Measurements from ENCODE around the gene SURF1.
A peak's percentile ranks its signal among the peaks of the same experiment; 100 is the strongest.
"Not testable (repeated sequence)": the region's sequence is repeated elsewhere in the genome, so short reads cannot be mapped to it uniquely, and the experiment has no call there.

The SURF1 gene

GRCh38 chr9:133383438-133383837 is 27.2 kb upstream of the SURF1 start:
- H3K27ac ChIP-seq (ENCODE audit: low read depth, low read length, severe bottlenecking), result no peak overlapping the region
- no peaks in the 10 kb centered on the region for H3K9me3 ChIP-seq (ENCODE audit: control insufficient read depth, low read length)
- H3K36me3 ChIP-seq (ENCODE audit: control insufficient read depth, insufficient read depth, low read length), result no peaks in the 10 kb centered on the region
- 90 to 100% methylated on average over 2 to 3 of the region's 3 CpGs for WGBS, 2 experiments (ENCODE audit: insufficient coverage in 2 of 2)
- H3K4me3 ChIP-seq (ENCODE audit: extremely low read depth, insufficient read depth, low read length, poor library complexity, severe bottlenecking), result no peak overlapping the region
- no peaks in the 10 kb centered on the region for H3K4me1 ChIP-seq (ENCODE audit: control insufficient read depth, insufficient read depth, low read length, poor library complexity, severe bottlenecking)

GRCh38 chr9:133382507-133383141 is 26.3 kb upstream of the SURF1 start:
- H3K27ac ChIP-seq (ENCODE audit: low read depth, low read length, severe bottlenecking), result no peak overlapping the region
- no peaks in the 10 kb centered on the region for H3K4me1 ChIP-seq (ENCODE audit: control insufficient read depth, insufficient read depth, low read length, poor library complexity, severe bottlenecking)
- no peak overlapping the region for H3K4me3 ChIP-seq (ENCODE audit: extremely low read depth, insufficient read depth, low read length, poor library complexity, severe bottlenecking)
- no peaks in the 10 kb centered on the region for H3K36me3 ChIP-seq (ENCODE audit: control insufficient read depth, insufficient read depth, low read length)
- 84 to 86% methylated on average over 4 of the region's 4 CpGs for WGBS, 2 experiments (ENCODE audit: insufficient coverage in 2 of 2)
- H3K9me3 ChIP-seq (ENCODE audit: control insufficient read depth, low read length), result no peaks in the 10 kb centered on the region

- Histone ChIP-seq H3K27ac (ENCODE audit: low read depth, low read length, severe bottlenecking) (no peak overlapping the region), H3K4me3 (ENCODE audit: extremely low read depth, insufficient read depth, low read length, poor library complexity, severe bottlenecking) (no peak overlapping the region), H3K9me3 (ENCODE audit: control insufficient read depth, low read length) (no peaks in the 10 kb centered on the region), H3K4me1 (ENCODE audit: control insufficient read depth, insufficient read depth, low read length, poor library complexity, severe bottlenecking) (no peaks in the 10 kb centered on the region), H3K36me3 (ENCODE audit: control insufficient read depth, insufficient read depth, low read length) (no peaks in the 10 kb centered on the region)
- 82 to 100% methylated on average over 1 to 2 of the region's 4 CpGs for WGBS, 2 experiments (ENCODE audit: insufficient coverage in 2 of 2)
Observed at GRCh38 chr9:133380734-133381133, 24.4 kb upstream of the SURF1 start.

- Histone ChIP-seq H3K27ac (ENCODE audit: low read depth, low read length, severe bottlenecking) (no peak overlapping the region), H3K4me3 (ENCODE audit: extremely low read depth, insufficient read depth, low read length, poor library complexity, severe bottlenecking) (no peak overlapping the region), H3K9me3 (ENCODE audit: control insufficient read depth, low read length) (no peaks in the 10 kb centered on the region), H3K4me1 (ENCODE audit: control insufficient read depth, insufficient read depth, low read length, poor library complexity, severe bottlenecking) (no peaks in the 10 kb centered on the region), H3K36me3 (ENCODE audit: control insufficient read depth, insufficient read depth, low read length) (no peaks in the 10 kb centered on the region)
- WGBS, 2 experiments (ENCODE audit: insufficient coverage in 2 of 2), result 83 to 85% methylated on average over 8 of the region's 14 CpGs
Observed at GRCh38 chr9:133379153-133380086, 23.1 kb upstream of the SURF1 start.

GRCh38 chr9:133378408-133378962 is 22.2 kb upstream of the SURF1 start:
- Histone ChIP-seq H3K27ac (ENCODE audit: low read depth, low read length, severe bottlenecking) (no peak overlapping the region), H3K4me1 (ENCODE audit: control insufficient read depth, insufficient read depth, low read length, poor library complexity, severe bottlenecking) (no peaks in the 10 kb centered on the region), H3K9me3 (ENCODE audit: control insufficient read depth, low read length) (no peaks in the 10 kb centered on the region), H3K36me3 (ENCODE audit: control insufficient read depth, insufficient read depth, low read length) (peaks cover 9% of the 10 kb centered on the region), H3K4me3 (ENCODE audit: extremely low read depth, insufficient read depth, low read length, poor library complexity, severe bottlenecking) (no peak overlapping the region)
- 80% methylated on average over 1 of the region's 1 CpG; no CpG with 5 or more reads in 1 of the 2 experiments for WGBS, 2 experiments (ENCODE audit: insufficient coverage in 2 of 2)

GRCh38 chr9:133377721-133378216 is 21.5 kb upstream of the SURF1 start:
- H3K4me1 ChIP-seq (ENCODE audit: control insufficient read depth, insufficient read depth, low read length, poor library complexity, severe bottlenecking), result no peaks in the 10 kb centered on the region
- no peaks in the 10 kb centered on the region for H3K9me3 ChIP-seq (ENCODE audit: control insufficient read depth, low read length)
- no peak overlapping the region for H3K4me3 ChIP-seq (ENCODE audit: extremely low read depth, insufficient read depth, low read length, poor library complexity, severe bottlenecking)
- 38 to 60% methylated on average over 5 of the region's 6 CpGs for whole genome bisulfite sequencing, 2 experiments (ENCODE audit: insufficient coverage in 2 of 2)
- peaks cover 16% of the 10 kb centered on the region for H3K36me3 ChIP-seq (ENCODE audit: control insufficient read depth, insufficient read depth, low read length)
- H3K27ac ChIP-seq (ENCODE audit: low read depth, low read length, severe bottlenecking), result no peak overlapping the region

GRCh38 chr9:133377280-133377679 is 21.0 kb upstream of the SURF1 start:
- 89 to 95% methylated on average over 10 to 13 of the region's 14 CpGs for WGBS, 2 experiments (ENCODE audit: insufficient coverage in 2 of 2)

GRCh38 chr9:133375724-133376654 is 19.7 kb upstream of the SURF1 start, which contains the start of the genes STKLD1 and SURF4:
STKLD1 (plus strand) TSS chr9:133376366; CDS start chr9:133376474, 108 bp downstream.
SURF4 (minus strand) TSS chr9:133376060; CDS start chr9:133375969, 91 bp downstream.
- Histone ChIP-seq H3K36me3 (ENCODE audit: control insufficient read depth, insufficient read depth, low read length) (peaks cover 34% of the 10 kb centered on the region), H3K9me3 (ENCODE audit: control insufficient read depth, low read length) (no peaks in the 10 kb centered on the region), H3K27ac (ENCODE audit: low read depth, low read length, severe bottlenecking) (peak within 1 kb of the TSS; percentile 99), H3K4me3 (ENCODE audit: extremely low read depth, insufficient read depth, low read length, poor library complexity, severe bottlenecking) (peak within 1 kb of the TSS; percentile 87), H3K4me1 (ENCODE audit: control insufficient read depth, insufficient read depth, low read length, poor library complexity, severe bottlenecking) (peaks cover 7% of the 10 kb centered on the region)
- WGBS, 2 experiments (ENCODE audit: insufficient coverage in 2 of 2), result 2 to 3% methylated on average over 80 to 109 of the region's 120 CpGs

More at GRCh38 chr9:133377280-133377679, 21.0 kb upstream of the SURF1 start:
- not testable (repeated sequence) for H3K4me1 ChIP-seq (ENCODE audit: control insufficient read depth, insufficient read depth, low read length, poor library complexity, severe bottlenecking); H3K27ac ChIP-seq (ENCODE audit: low read depth, low read length, severe bottlenecking); H3K4me3 ChIP-seq (ENCODE audit: extremely low read depth, insufficient read depth, low read length, poor library complexity, severe bottlenecking); H3K9me3 ChIP-seq (ENCODE audit: control insufficient read depth, low read length)
- H3K36me3 ChIP-seq (ENCODE audit: control insufficient read depth, insufficient read depth, low read length), result peaks cover 21% of the 10 kb centered on the region

- H3K27ac ChIP-seq (ENCODE audit: low read depth, low read length, severe bottlenecking), result peak overlapping the region; percentile 99
- H3K4me1 ChIP-seq (ENCODE audit: control insufficient read depth, insufficient read depth, low read length, poor library complexity, severe bottlenecking), result peaks cover 7% of the 10 kb centered on the region
- peaks cover 42% of the 10 kb centered on the region for H3K36me3 ChIP-seq (ENCODE audit: control insufficient read depth, insufficient read depth, low read length)
- peak overlapping the region; percentile 87 for H3K4me3 ChIP-seq (ENCODE audit: extremely low read depth, insufficient read depth, low read length, poor library complexity, severe bottlenecking)
- 0% methylated on average over 25 to 32 of the region's 39 CpGs for WGBS, 2 experiments (ENCODE audit: insufficient coverage in 2 of 2)
- H3K9me3 ChIP-seq (ENCODE audit: control insufficient read depth, low read length), result no peaks in the 10 kb centered on the region
Observed at GRCh38 chr9:133375116-133375723, 18.9 kb upstream of the SURF1 start.

Data from mesodermal cell (in vitro differentiated cells).